ENCODE measurements around the gene HLA-G. TPM values are rescaled to one million over a fixed set of nuclear protein-coding genes. Genes with fewer than 3 reads are reported as not detected.
A peak's percentile ranks its signal among the peaks of the same experiment; 100 is the strongest.

Gene HLA-G
- total and polyA plus RNA-seq, 7 experiments from 2014 or later: 0.32 to 2.7 (median 0.94) TPM; not detected in 1

GRCh38 chr6:29826271-29826670, 1.4 kb upstream of the HLA-G start:
- no peak for ATAC-seq
- Mint-ChIP-seq H3K4me3 (peak overlapping the region in 1 of 10 donors; percentile 6), H3K27me3 (peaks cover 67 to 86% (median 69%) of the 10 kb centered on the region in 5 donors), H3K4me1 (peaks cover 0 to 13% (median 6%) of the 10 kb centered on the region in 7 donors), H3K9me3 (peaks cover 0 to 4% (median 0%) of the 10 kb centered on the region in 11 donors), H3K36me3 (no peaks in the 10 kb centered on the region), H3K27ac (no peak overlapping the region)
- Histone ChIP-seq H3K27me3 (ENCODE audit: control insufficient read depth in 2 of 2, insufficient read depth in 2 of 2, low read length in 2 of 2) (peaks cover 0 to 24% of the 10 kb centered on the region in 2 donors), H3K36me3 (ENCODE audit: control insufficient read depth in 2 of 3, insufficient read depth in 3 of 3, low read length in 3 of 3) (no peaks in the 10 kb centered on the region), H3K4me3 (ENCODE audit: low read length) (no peak overlapping the region), H3K4me1 (ENCODE audit: control insufficient read depth in 2 of 2, insufficient read depth in 2 of 2, low read length in 2 of 2) (no peaks in the 10 kb centered on the region), H3K9me3 (ENCODE audit: control insufficient read depth in 2 of 3, low read length in 3 of 3) (no peaks in the 10 kb centered on the region), H3K27ac (ENCODE audit: low read depth, low read length) (no peak overlapping the region)
- intact Hi-C loops (cut with micrococcal nuclease): no loop called here
- POLR2A ChIA-PET: no interaction called here
- CTCF ChIA-PET: no interaction called here
- DNase-seq: no peak

GRCh38 chr6:29828471-29828797, 809 bp downstream of the HLA-G start:
- Mint-ChIP-seq H3K27ac (no peak overlapping the region), H3K27me3 (peaks cover 65 to 90% (median 71%) of the 10 kb centered on the region in 5 donors), H3K9me3 (peaks cover 0 to 4% (median 0%) of the 10 kb centered on the region in 11 donors), H3K36me3 (no peaks in the 10 kb centered on the region), H3K4me1 (peaks cover 0 to 13% (median 9%) of the 10 kb centered on the region in 7 donors), H3K4me3 (peak overlapping the region; percentile 37 to 83 (median 62))
- peak overlapping the region; percentile 9 for H3K4me3 ChIP-seq (ENCODE audit: low read length)
- peak in 3 of 9 donors; percentile 7 to 47 (median 35) for DNase-seq
- H3K9me3 ChIP-seq (ENCODE audit: control insufficient read depth in 2 of 3, low read length in 3 of 3): no peaks in the 10 kb centered on the region
- intact Hi-C loops (cut with micrococcal nuclease): no loop called here
- ChIA-PET CTCF (no interaction called here), POLR2A (no interaction called here)
- no peaks in the 10 kb centered on the region for H3K4me1 ChIP-seq (ENCODE audit: control insufficient read depth in 2 of 2, insufficient read depth in 2 of 2, low read length in 2 of 2)
- H3K36me3 ChIP-seq (ENCODE audit: control insufficient read depth in 2 of 3, insufficient read depth in 3 of 3, low read length in 3 of 3): no peaks in the 10 kb centered on the region
- peaks cover 0 to 19% of the 10 kb centered on the region in 2 donors for H3K27me3 ChIP-seq (ENCODE audit: control insufficient read depth in 2 of 2, insufficient read depth in 2 of 2, low read length in 2 of 2)
- ATAC-seq: peak; percentile 47
- H3K27ac ChIP-seq (ENCODE audit: low read depth, low read length): no peak overlapping the region

- Mint-ChIP-seq H3K27ac (no peak overlapping the region), H3K4me3 (no peak overlapping the region), H3K9me3 (no peaks in the 10 kb centered on the region), H3K27me3 (peaks cover 55 to 86% (median 71%) of the 10 kb centered on the region in 5 donors), H3K4me1 (peaks cover 0 to 13% (median 10%) of the 10 kb centered on the region in 7 donors), H3K36me3 (no peaks in the 10 kb centered on the region)
- H3K27ac ChIP-seq (ENCODE audit: low read depth, low read length): no peak overlapping the region
- no peaks in the 10 kb centered on the region for H3K36me3 ChIP-seq (ENCODE audit: control insufficient read depth in 2 of 3, insufficient read depth in 3 of 3, low read length in 3 of 3)
- no peaks in the 10 kb centered on the region for H3K9me3 ChIP-seq (ENCODE audit: control insufficient read depth in 2 of 3, low read length in 3 of 3)
- DNase-seq: no peak
- no peaks in the 10 kb centered on the region for H3K4me1 ChIP-seq (ENCODE audit: control insufficient read depth in 2 of 2, insufficient read depth in 2 of 2, low read length in 2 of 2)
- ChIA-PET CTCF (interaction anchor here (1.3 kb wide), 1 partner anchor 124 kb away, joined by 6 read pairs; no protein-coding TSS in a partner anchor), POLR2A (no interaction called here)
- peaks cover 0 to 19% of the 10 kb centered on the region in 2 donors for H3K27me3 ChIP-seq (ENCODE audit: control insufficient read depth in 2 of 2, insufficient read depth in 2 of 2, low read length in 2 of 2)
- intact Hi-C loops (cut with micrococcal nuclease): loop anchor here in 1 of 2 donors (5.0 kb wide), 1 partner anchor 77 kb away; no protein-coding TSS in a partner anchor
- ATAC-seq: no peak
- H3K4me3 ChIP-seq (ENCODE audit: low read length): no peak overlapping the region
Observed at GRCh38 chr6:29829766-29830165, 2.1 kb downstream of the HLA-G start.

- no peak for ATAC-seq
- intact Hi-C loops (cut with micrococcal nuclease): loop anchor here in 1 of 2 donors (5.0 kb wide), 1 partner anchor 78 kb away; no protein-coding TSS in a partner anchor
- peak overlapping the region in 1 of 10 donors; percentile 26 for H3K4me3 Mint-ChIP-seq
- no peaks in the 10 kb centered on the region for H3K9me3 ChIP-seq (ENCODE audit: control insufficient read depth in 2 of 3, low read length in 3 of 3)
- H3K4me3 ChIP-seq (ENCODE audit: low read length): no peak overlapping the region
- no peaks in the 10 kb centered on the region for H3K36me3 ChIP-seq (ENCODE audit: control insufficient read depth in 2 of 3, insufficient read depth in 3 of 3, low read length in 3 of 3)
- POLR2A ChIA-PET: no interaction called here
- peaks cover 0 to 19% of the 10 kb centered on the region in 2 donors for H3K27me3 ChIP-seq (ENCODE audit: control insufficient read depth in 2 of 2, insufficient read depth in 2 of 2, low read length in 2 of 2)
- H3K27ac ChIP-seq (ENCODE audit: low read depth, low read length): no peak overlapping the region
- H3K4me1 ChIP-seq (ENCODE audit: control insufficient read depth in 2 of 2, insufficient read depth in 2 of 2, low read length in 2 of 2): no peaks in the 10 kb centered on the region
- no peak for DNase-seq
- no peaks in the 10 kb centered on the region for H3K36me3 Mint-ChIP-seq
- peaks cover 60 to 86% (median 76%) of the 10 kb centered on the region in 5 donors for H3K27me3 Mint-ChIP-seq
- CTCF ChIA-PET: interaction anchor here (0.8 to 1.3 kb wide), 3 partner anchors 122 to 127 kb away, joined by 3 to 6 read pairs (median 3); no protein-coding TSS in a partner anchor
- H3K27ac Mint-ChIP-seq: no peak overlapping the region
- H3K9me3 Mint-ChIP-seq: no peaks in the 10 kb centered on the region
- peaks cover 0 to 14% (median 11%) of the 10 kb centered on the region in 7 donors for H3K4me1 Mint-ChIP-seq
Observed at GRCh38 chr6:29830409-29830808, 2.8 kb downstream of the HLA-G start.

GRCh38 chr6:29831776-29832175, 4.2 kb downstream of the HLA-G start:
- ATAC-seq: no peak
- H3K4me3 ChIP-seq (ENCODE audit: low read length): no peak overlapping the region

GRCh38 chr6:29834564-29835436, 7.2 kb downstream of the HLA-G start:
- H3K4me3 Mint-ChIP-seq: no peak overlapping the region
- Histone ChIP-seq H3K27me3 (ENCODE audit: control insufficient read depth in 2 of 2, insufficient read depth in 2 of 2, low read length in 2 of 2) (no peaks in the 10 kb centered on the region), H3K4me3 (ENCODE audit: low read length) (no peak overlapping the region), H3K27ac (ENCODE audit: low read depth, low read length) (no peak overlapping the region), H3K36me3 (ENCODE audit: control insufficient read depth in 2 of 3, insufficient read depth in 3 of 3, low read length in 3 of 3) (no peaks in the 10 kb centered on the region), H3K4me1 (ENCODE audit: control insufficient read depth in 2 of 2, insufficient read depth in 2 of 2, low read length in 2 of 2) (no peaks in the 10 kb centered on the region), H3K9me3 (ENCODE audit: control insufficient read depth in 2 of 3, low read length in 3 of 3) (no peaks in the 10 kb centered on the region)
- POLR2A ChIA-PET: interaction anchor here (0.6 to 1.3 kb wide), 4 partner anchors 99 to 477 kb away, joined by 3 read pairs; no protein-coding TSS in a partner anchor
- no peaks in the 10 kb centered on the region for H3K36me3 Mint-ChIP-seq
- no peak overlapping the region for H3K27ac Mint-ChIP-seq
- ATAC-seq: peak; percentile 77
- intact Hi-C loops (cut with micrococcal nuclease): loop anchor here (1.0 to 5.0 kb wide), 5 partner anchors 82 to 184 kb away; no protein-coding TSS in a partner anchor
- H3K4me1 Mint-ChIP-seq: peaks cover 0 to 11% (median 0%) of the 10 kb centered on the region in 7 donors
- DNase-seq: peak in 8 of 9 donors; percentile 34 to 60 (median 47)
- peaks cover 0 to 2% (median 0%) of the 10 kb centered on the region in 11 donors for H3K9me3 Mint-ChIP-seq
- CTCF ChIA-PET: interaction anchor here (0.6 to 2.5 kb wide), 14 partner anchors 9 to 675 kb away, joined by 3 to 34 read pairs (median 3); no protein-coding TSS in a partner anchor
- H3K27me3 Mint-ChIP-seq: peaks cover 46 to 79% (median 67%) of the 10 kb centered on the region in 5 donors

More at GRCh38 chr6:29831776-29832175, 4.2 kb downstream of the HLA-G start:
- H3K36me3 ChIP-seq (ENCODE audit: control insufficient read depth in 2 of 3, insufficient read depth in 3 of 3, low read length in 3 of 3): no peaks in the 10 kb centered on the region
- H3K27me3 ChIP-seq (ENCODE audit: control insufficient read depth in 2 of 2, insufficient read depth in 2 of 2, low read length in 2 of 2): peaks cover 0 to 19% of the 10 kb centered on the region in 2 donors
- no peaks in the 10 kb centered on the region for H3K9me3 ChIP-seq (ENCODE audit: control insufficient read depth in 2 of 3, low read length in 3 of 3)
- Mint-ChIP-seq H3K4me1 (peaks cover 0 to 14% (median 11%) of the 10 kb centered on the region in 7 donors), H3K36me3 (no peaks in the 10 kb centered on the region), H3K27ac (no peak overlapping the region), H3K4me3 (no peak overlapping the region), H3K27me3 (peaks cover 57 to 85% (median 74%) of the 10 kb centered on the region in 5 donors), H3K9me3 (no peaks in the 10 kb centered on the region)
- no peak for DNase-seq
- ChIA-PET CTCF (interaction anchor here (0.6 to 1.5 kb wide), 2 partner anchors 83 to 93 kb away, joined by 4 to 7 read pairs; no protein-coding TSS in a partner anchor), POLR2A (interaction anchor here (0.7 kb wide), 2 partner anchors 106 to 114 kb away, joined by 3 read pairs; no protein-coding TSS in a partner anchor)
- no peaks in the 10 kb centered on the region for H3K4me1 ChIP-seq (ENCODE audit: control insufficient read depth in 2 of 2, insufficient read depth in 2 of 2, low read length in 2 of 2)
- no peak overlapping the region for H3K27ac ChIP-seq (ENCODE audit: low read depth, low read length)
- intact Hi-C loops (cut with micrococcal nuclease): loop anchor here in 1 of 2 donors (5.0 kb wide), 1 partner anchor 79 kb away; no protein-coding TSS in a partner anchor
